HFFc6 (cell line): ENCODE data around the gene LPA. TPM values are rescaled to one million over a fixed set of nuclear protein-coding genes. Genes with fewer than 3 reads are reported as not detected.
"Not testable (repeated sequence)": the region's sequence is repeated elsewhere in the genome, so short reads cannot be mapped to it uniquely, and the experiment has no call there.

ENCODE experiments used
- DNase-seq: peaks from one replicate; pipeline ENCODE4 v3.0.0-alpha.2; 2018
- H3K27ac Mint-ChIP-seq: 2 replicates; pipeline ENCODE4 v1.8.0; 2020; ENCODE audit warnings: mild to moderate bottlenecking, mixed read lengths
- H3K27me3 Mint-ChIP-seq: 2 replicates; pipeline ENCODE4 v1.8.0; 2021; ENCODE audit warnings: mild to moderate bottlenecking, moderate library complexity, mixed read lengths; ENCODE audit not compliant: insufficient read depth
- H3K36me3 Mint-ChIP-seq: 2 replicates; pipeline ENCODE4 v1.8.0; 2021; ENCODE audit warnings: low read depth, mixed read lengths
- H3K4me1 Mint-ChIP-seq: 2 replicates; pipeline ENCODE4 v1.8.0; 2020; ENCODE audit warnings: low read depth, mixed read lengths
- H3K4me3 Mint-ChIP-seq: 2 replicates; pipeline ENCODE4 v1.8.0; 2020; ENCODE audit warnings: mild to moderate bottlenecking, moderate library complexity, mixed read lengths
- H3K9me3 Mint-ChIP-seq: 2 replicates; pipeline ENCODE4 v1.8.0; 2020; ENCODE audit warnings: mild to moderate bottlenecking, mixed read lengths
- total RNA-seq, 6 experiments: library from RNA; stranded (reverse); fragmentation: NEBNext Ultra II Directional; extraction: Animal tissue kit (Norgen Biotek cat#: 25700); gene quantifications; 2 replicates in 1 of 6; 3 replicates in 5 of 6; pipeline ENCODE4 v1.2.3, GENCODE V29; 2021
- TF ChIP-seq, protein P1 (sequence below): fragments of 200-600 bp; sonication (generic); IDR thresholded peaks from 2 replicates; pipeline ENCODE4 v1.5.0; 2021; ENCODE audit warnings: antibody characterized with exemption, mild to moderate bottlenecking

LPA gene
- total RNA-seq, 6 experiments from 2014 or later: not detected

DNA sequence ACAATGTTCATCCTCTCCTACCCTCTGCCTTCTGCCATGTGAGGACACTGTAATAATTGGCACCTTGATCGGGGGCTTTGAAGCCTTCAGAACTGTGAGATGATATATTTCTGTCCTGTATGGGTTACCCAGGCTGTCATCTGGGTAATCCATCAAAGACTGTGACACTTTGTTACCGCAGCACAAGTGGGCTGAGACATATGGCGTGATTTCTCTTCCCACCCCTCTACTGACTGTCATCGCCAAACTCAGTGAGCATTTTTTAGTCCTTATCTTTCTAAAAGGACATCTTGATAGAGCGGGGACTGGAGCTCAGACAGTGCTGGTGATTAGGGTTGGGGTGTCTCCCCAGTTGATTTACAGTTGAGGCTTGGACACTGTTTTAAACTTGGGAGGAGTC is 27.5 kb upstream of the LPA start:
- TF ChIP-seq, protein P1, sequence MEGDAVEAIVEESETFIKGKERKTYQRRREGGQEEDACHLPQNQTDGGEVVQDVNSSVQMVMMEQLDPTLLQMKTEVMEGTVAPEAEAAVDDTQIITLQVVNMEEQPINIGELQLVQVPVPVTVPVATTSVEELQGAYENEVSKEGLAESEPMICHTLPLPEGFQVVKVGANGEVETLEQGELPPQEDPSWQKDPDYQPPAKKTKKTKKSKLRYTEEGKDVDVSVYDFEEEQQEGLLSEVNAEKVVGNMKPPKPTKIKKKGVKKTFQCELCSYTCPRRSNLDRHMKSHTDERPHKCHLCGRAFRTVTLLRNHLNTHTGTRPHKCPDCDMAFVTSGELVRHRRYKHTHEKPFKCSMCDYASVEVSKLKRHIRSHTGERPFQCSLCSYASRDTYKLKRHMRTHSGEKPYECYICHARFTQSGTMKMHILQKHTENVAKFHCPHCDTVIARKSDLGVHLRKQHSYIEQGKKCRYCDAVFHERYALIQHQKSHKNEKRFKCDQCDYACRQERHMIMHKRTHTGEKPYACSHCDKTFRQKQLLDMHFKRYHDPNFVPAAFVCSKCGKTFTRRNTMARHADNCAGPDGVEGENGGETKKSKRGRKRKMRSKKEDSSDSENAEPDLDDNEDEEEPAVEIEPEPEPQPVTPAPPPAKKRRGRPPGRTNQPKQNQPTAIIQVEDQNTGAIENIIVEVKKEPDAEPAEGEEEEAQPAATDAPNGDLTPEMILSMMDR: no peak
- Mint-ChIP-seq H3K4me1 (no peaks in the 10 kb centered on the region), H3K9me3 (peaks cover 50% of the 10 kb centered on the region), H3K36me3 (peaks cover 11% of the 10 kb centered on the region), H3K27ac (no peak overlapping the region), H3K4me3 (no peak overlapping the region), H3K27me3 (no peaks in the 10 kb centered on the region)
- no peak for DNase-seq

DNA sequence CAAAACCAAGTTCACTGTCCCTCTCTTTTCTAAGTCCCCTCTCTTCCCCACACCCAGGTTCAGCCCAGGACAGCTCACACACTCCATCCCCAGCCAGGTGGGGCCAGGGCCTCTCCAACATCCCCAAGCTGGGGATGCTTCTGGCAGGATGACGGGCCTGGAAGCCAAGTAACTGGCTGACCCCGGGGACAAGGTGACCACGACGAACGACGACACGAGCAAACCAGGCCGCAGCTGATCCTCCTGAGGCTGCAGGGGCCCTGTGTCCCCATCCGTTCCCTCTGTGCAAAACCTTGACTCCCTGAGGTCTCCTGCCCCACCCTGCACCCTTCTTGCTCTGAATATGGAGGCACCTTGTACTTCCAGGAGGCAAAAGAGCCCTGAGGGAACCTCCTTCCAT is 26.4 kb upstream of the LPA start:
- H3K4me1 Mint-ChIP-seq: no peaks in the 10 kb centered on the region
- peaks cover 10% of the 10 kb centered on the region for H3K36me3 Mint-ChIP-seq
- TF ChIP-seq, protein P1: no peak
- peaks cover 47% of the 10 kb centered on the region for H3K9me3 Mint-ChIP-seq
- H3K27ac Mint-ChIP-seq: no peak overlapping the region
- H3K4me3 Mint-ChIP-seq: no peak overlapping the region
- no peaks in the 10 kb centered on the region for H3K27me3 Mint-ChIP-seq
- DNase-seq: no peak

DNA sequence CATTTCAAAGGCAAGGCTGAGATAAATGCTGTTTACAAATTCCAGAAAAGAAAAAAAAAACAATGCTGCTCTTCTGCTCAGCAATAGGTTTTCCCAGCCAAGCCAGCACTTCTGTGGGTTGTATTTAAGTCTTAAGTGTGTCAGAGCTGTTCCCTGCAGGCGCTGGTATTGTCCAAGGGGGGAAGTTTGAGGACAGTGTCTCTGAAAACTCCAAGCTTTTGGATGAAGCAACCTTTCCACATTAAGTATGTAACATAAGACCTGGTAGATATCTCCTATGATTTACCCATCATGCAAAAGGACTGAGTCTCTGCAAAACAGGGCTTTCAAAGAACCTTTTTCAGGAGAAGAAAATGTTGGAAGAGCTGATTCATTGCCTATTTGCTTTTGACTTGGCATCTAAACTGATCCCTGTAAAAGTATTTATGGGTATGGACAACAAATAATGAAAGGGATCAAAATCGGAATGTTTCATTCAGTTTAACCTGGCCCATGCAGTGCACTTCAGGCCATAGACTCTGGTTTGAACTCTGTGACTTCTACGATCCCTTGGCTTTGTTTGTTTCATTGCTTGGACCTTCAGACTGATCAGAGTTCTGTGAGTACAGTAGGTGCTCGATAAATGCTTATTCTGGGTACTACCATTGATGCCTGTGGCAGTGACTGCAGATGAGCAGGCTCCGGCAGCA is 21.8 kb upstream of the LPA start:
- no peak for DNase-seq
- Mint-ChIP-seq H3K4me1 (no peaks in the 10 kb centered on the region), H3K36me3 (peaks cover 7% of the 10 kb centered on the region; the same call in 1 of the 2 replicates), H3K9me3 (peaks cover 18% of the 10 kb centered on the region), H3K4me3 (no peak overlapping the region), H3K27ac (no peak overlapping the region), H3K27me3 (no peaks in the 10 kb centered on the region)
- TF ChIP-seq, protein P1: no peak

DNA sequence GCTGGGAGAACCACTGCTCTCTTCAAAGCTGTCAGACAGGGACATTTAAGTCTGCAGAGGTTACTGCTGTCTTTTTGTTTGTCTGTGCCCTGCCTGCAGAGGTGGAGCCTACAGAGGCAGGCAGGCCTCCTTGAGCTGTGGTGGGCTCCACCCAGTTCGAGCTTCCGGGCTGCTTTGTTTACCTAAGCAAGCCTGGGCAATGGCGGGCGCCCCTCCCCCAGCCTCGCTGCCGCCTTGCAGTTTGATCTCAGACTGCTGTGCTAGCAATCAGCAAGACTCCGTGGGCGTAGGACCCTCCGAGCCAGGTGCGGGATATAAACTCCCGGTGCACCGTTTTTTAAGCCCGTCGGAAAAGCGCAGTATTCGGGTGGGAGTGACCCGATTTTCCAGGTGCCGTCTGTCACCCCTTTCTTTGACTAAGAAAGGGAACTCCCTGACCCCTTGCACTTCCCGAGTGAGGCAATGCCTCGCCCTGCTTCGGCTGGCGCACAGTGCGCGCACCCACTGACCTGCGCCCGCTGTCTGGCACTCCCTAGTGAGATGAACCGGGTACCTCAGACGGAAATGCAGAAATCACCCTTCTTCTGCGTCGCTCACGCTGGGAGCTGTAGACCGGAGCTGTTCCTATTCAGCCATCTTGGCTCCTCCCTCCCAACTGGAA is 21.2 kb upstream of the LPA start:
- not testable (repeated sequence) for H3K4me1 Mint-ChIP-seq, DNase-seq, H3K27ac Mint-ChIP-seq, H3K4me3 Mint-ChIP-seq, H3K27me3 Mint-ChIP-seq, H3K36me3 Mint-ChIP-seq
- peaks cover 11% of the 10 kb centered on the region for H3K9me3 Mint-ChIP-seq

DNA sequence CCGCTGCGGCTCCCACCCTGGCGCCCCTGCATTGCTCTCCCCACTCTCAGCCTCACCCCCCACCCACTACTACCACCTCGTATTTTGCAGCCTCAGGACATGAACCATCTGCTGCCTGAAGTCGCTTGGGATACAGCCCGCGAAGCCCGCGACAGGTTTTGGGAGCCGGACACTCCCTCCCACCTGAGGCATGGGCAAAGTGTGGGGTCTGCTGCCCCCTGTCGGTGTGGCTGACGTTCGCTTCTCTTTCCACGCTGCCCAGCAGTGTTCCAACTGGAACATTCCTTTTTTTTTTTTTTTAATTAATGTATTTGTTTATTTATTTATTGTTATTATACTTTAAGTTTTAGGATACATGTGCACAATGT is 15.3 kb upstream of the LPA start:
- H3K27ac Mint-ChIP-seq: no peak overlapping the region
- TF ChIP-seq, protein P1: no peak
- peaks cover 8% of the 10 kb centered on the region for H3K9me3 Mint-ChIP-seq
- DNase-seq: no peak
- H3K4me3 Mint-ChIP-seq: no peak overlapping the region
- H3K36me3 Mint-ChIP-seq: no peaks in the 10 kb centered on the region
- H3K27me3 Mint-ChIP-seq: no peaks in the 10 kb centered on the region
- H3K4me1 Mint-ChIP-seq: no peaks in the 10 kb centered on the region

DNA sequence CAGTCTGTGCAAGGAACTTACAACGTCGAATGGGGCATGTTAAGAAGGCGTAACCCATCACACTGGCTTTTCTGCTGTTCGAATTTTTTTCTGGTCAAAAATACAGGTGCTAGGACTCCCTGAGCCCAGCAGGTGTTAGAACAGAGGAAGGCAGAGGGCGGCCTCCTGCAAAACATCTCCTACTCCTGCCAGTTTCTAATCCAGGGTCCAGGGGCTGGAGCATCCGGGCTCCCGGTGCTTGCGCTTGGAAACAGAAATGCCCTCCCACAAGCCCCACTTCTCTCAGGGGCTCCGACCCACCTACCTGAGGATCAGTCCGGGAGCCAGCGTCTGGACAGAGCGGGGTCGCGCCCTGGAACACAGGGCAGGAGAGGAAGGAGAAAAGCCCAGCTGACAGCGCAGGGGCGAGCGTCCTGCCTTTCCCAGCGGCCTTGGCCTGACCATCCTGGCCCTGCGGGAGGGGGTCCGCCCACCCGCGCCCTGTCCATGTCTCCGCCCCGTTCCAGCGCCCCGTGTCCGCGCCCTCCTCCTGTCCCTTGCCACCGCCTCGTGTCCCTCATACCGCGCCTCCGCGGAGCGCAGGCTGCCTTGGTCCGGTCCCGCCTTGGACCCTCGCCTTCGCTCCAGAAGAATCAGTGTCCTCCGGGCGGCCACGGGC is 14.8 kb upstream of the LPA start:
- no peak overlapping the region for H3K27ac Mint-ChIP-seq
- H3K4me1 Mint-ChIP-seq: no peaks in the 10 kb centered on the region
- no peak for DNase-seq
- no peaks in the 10 kb centered on the region for H3K36me3 Mint-ChIP-seq
- H3K4me3 Mint-ChIP-seq: no peak overlapping the region
- no peaks in the 10 kb centered on the region for H3K27me3 Mint-ChIP-seq
- TF ChIP-seq, protein P1: no peak
- H3K9me3 Mint-ChIP-seq: peaks cover 12% of the 10 kb centered on the region
